Glomerular endothelial cell (primary cell): ENCODE measurements around the gene DPP7. TPM values are rescaled to one million over a fixed set of nuclear protein-coding genes. Genes with fewer than 3 reads are reported as not detected.

ENCODE experiments used
- total RNA-seq: library from RNA; depleted of rRNA; stranded (reverse); fragments of >200 nt; gene quantifications from 2 replicates; pipeline ENCODE4 v1.2.3, GENCODE V29; 2015

DPP7 gene
- total RNA-seq, 1 donor from 2014 or later, result 167 TPM

Other genes with a start within 250 kb of the DPP7 start
- gene EDF1, start 248.4 kb downstream of the DPP7 start, total RNA-seq, result 496 and 520 TPM in 2 replicates
- 12.2 and 21.9 TPM in 2 replicates for gene TRAF2, start 228.2 kb downstream of the DPP7 start, total RNA-seq
- gene FBXW5, start 170.0 kb downstream of the DPP7 start, total RNA-seq, result 187 and 188 TPM in 2 replicates
- gene C8G, start 169.5 kb downstream of the DPP7 start, total RNA-seq, result not detected in 2 replicates
- not detected in 2 replicates for gene LCN12, start 162.5 kb downstream of the DPP7 start, total RNA-seq
- not detected in 2 replicates for gene PTGDS, start 137.2 kb downstream of the DPP7 start, total RNA-seq
- gene LCNL1, start 131.7 kb downstream of the DPP7 start, total RNA-seq, result not detected in 2 replicates
- 28.0 and 47.2 TPM in 2 replicates for gene PAXX, start 122.3 kb downstream of the DPP7 start, total RNA-seq
- gene CLIC3, start 118.2 kb downstream of the DPP7 start, total RNA-seq, result 0.29 and 2.3 TPM in 2 replicates
- 27.2 and 28.4 TPM in 2 replicates for gene ABCA2, start 86.5 kb downstream of the DPP7 start, total RNA-seq
- not detected in 2 replicates for gene FUT7, start 82.6 kb downstream of the DPP7 start, total RNA-seq
- 195 and 250 TPM in 2 replicates for gene NPDC1, start 68.6 kb downstream of the DPP7 start, total RNA-seq
- not detected in 2 replicates for gene ENTPD2, start 60.7 kb downstream of the DPP7 start, total RNA-seq
- 6.1 and 6.7 TPM in 2 replicates for gene SAPCD2, start 44.2 kb downstream of the DPP7 start, total RNA-seq
- 17.2 and 30.3 TPM in 2 replicates for gene UAP1L1, start 37.2 kb downstream of the DPP7 start, total RNA-seq
- gene MAN1B1, start 27.7 kb downstream of the DPP7 start, total RNA-seq, result 109 and 118 TPM in 2 replicates
- not detected in 2 replicates for gene GRIN1, start 24.4 kb upstream of the DPP7 start, total RNA-seq
- gene LRRC26, start 55.3 kb upstream of the DPP7 start, total RNA-seq, result not detected in 2 replicates
- not detected in 2 replicates for gene TMEM210, start 57.3 kb upstream of the DPP7 start, total RNA-seq
- 22.9 and 34.2 TPM in 2 replicates for gene ANAPC2, start 73.8 kb upstream of the DPP7 start, total RNA-seq
- gene SSNA1, start 73.9 kb upstream of the DPP7 start, total RNA-seq, result 91.8 and 109 TPM in 2 replicates
- gene TPRN, start 86.0 kb upstream of the DPP7 start, total RNA-seq, result 10.0 and 10.8 TPM in 2 replicates
- 24.3 and 32.1 TPM in 2 replicates for gene TMEM203, start 90.9 kb upstream of the DPP7 start, total RNA-seq
- gene NDOR1, start 91.0 kb upstream of the DPP7 start, total RNA-seq, result 10.3 and 12.8 TPM in 2 replicates
- 0.76 and 2.9 TPM in 2 replicates for gene RNF208, start 107.5 kb upstream of the DPP7 start, total RNA-seq
- 0.41 and 0.78 TPM in 2 replicates for gene CYSRT1, start 110.4 kb upstream of the DPP7 start, total RNA-seq
- not detected in 2 replicates for gene RNF224, start 112.8 kb upstream of the DPP7 start, total RNA-seq
- gene SLC34A3, start 116.2 kb upstream of the DPP7 start, total RNA-seq, result not detected in 2 replicates
- gene TUBB4B, start 126.6 kb upstream of the DPP7 start, total RNA-seq, result 400 and 427 TPM in 2 replicates
- gene STPG3, start 136.6 kb upstream of the DPP7 start, total RNA-seq, result not detected in 2 replicates
- 48.5 and 63.0 TPM in 2 replicates for gene NELFB, start 140.6 kb upstream of the DPP7 start, total RNA-seq
- gene TOR4A, start 163.0 kb upstream of the DPP7 start, total RNA-seq, result 59.7 and 81.4 TPM in 2 replicates
- gene NRARP, start 187.5 kb upstream of the DPP7 start, total RNA-seq, result 62.5 and 188 TPM in 2 replicates